Measurements from ENCODE around the gene CTXN1. TPM values are rescaled to one million over a fixed set of nuclear protein-coding genes. Genes with fewer than 3 reads are reported as not detected.
A peak's percentile ranks its signal among the peaks of the same experiment; 100 is the strongest.

Gene CTXN1
- total and polyA plus RNA-seq, 2 donors (not counting 3 experiments of a cell fraction or from before 2014, with no cell fraction given) = 16.0 to 27.6 TPM

GRCh38 chr19:7910321-7911161, 15.4 kb downstream of the CTXN1 start:
- dilution Hi-C loops (cut with MboI; ENCODE audit: extremely low pct_ligation_motif_present, low sequenced_read_pairs) = no loop called here
- Histone ChIP-seq H3K36me3 (ENCODE audit: control insufficient read depth in 2 of 2, extremely low read depth in 1 of 2, insufficient read depth in 2 of 2, low read length in 2 of 2) (peaks cover 0 to 23% of the 10 kb centered on the region in 2 experiments), H3K4me1 (ENCODE audit: control insufficient read depth, extremely low read depth, insufficient read depth, low read length) (no peaks in the 10 kb centered on the region), H3K9ac (replicated peaks; ENCODE audit: extremely low read depth, insufficient read depth, low read length) (no peak overlapping the region), H3K4me3 (replicated peaks in 1 of 3; ENCODE audit: insufficient read depth in 1 of 3, low read depth in 1 of 3, low read length in 3 of 3) (no peak overlapping the region), H3K9me1 (replicated peaks; ENCODE audit: control insufficient read depth, extremely low read depth, insufficient read depth, low read length) (no peaks in the 10 kb centered on the region), H3K4me2 (ENCODE audit: insufficient read depth, low read length) (no peak overlapping the region), H4K20me1 (replicated peaks; ENCODE audit: control insufficient read depth, extremely low read depth, insufficient read depth, low read length) (no peaks in the 10 kb centered on the region), H3K79me2 (ENCODE audit: control insufficient read depth, insufficient read depth, low read length) (peaks cover 12% of the 10 kb centered on the region), H3K9me3 (replicated peaks; ENCODE audit: control insufficient read depth, insufficient read depth, low read length) (no peaks in the 10 kb centered on the region), H3K27me3 (ENCODE audit: control insufficient read depth in 2 of 2, insufficient read depth in 2 of 2, low read length in 2 of 2) (peaks cover under 1 to 4% of the 10 kb centered on the region in 2 experiments), H2AFZ (ENCODE audit: low read depth, low read length) (no peak overlapping the region), H3K27ac (ENCODE audit: insufficient read depth, low read depth, low read length) (no peak overlapping the region)
- intact Hi-C loops (cut with micrococcal nuclease) = no loop called here
- TF ChIP-seq GATA2 (IDR thresholded peaks at IDR 0.05; ENCODE audit: insufficient read depth, insufficient read length, low read depth, low read length) = no peak
- TF ChIP-seq, protein P1, sequence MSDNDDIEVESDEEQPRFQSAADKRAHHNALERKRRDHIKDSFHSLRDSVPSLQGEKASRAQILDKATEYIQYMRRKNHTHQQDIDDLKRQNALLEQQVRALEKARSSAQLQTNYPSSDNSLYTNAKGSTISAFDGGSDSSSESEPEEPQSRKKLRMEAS (IDR thresholded peaks at IDR 0.05; ENCODE audit: insufficient read depth, insufficient read length) = no peak
- no peak for TF ChIP-seq POLR2AphosphoS5 (IDR thresholded peaks at IDR 0.05; ENCODE audit: insufficient read depth, low read depth, low read length)
- TF ChIP-seq JUN (IDR thresholded peaks at IDR 0.05; ENCODE audit: borderline replicate concordance, insufficient read depth, insufficient read length, low read depth) = no peak
- TF ChIP-seq, protein P2, sequence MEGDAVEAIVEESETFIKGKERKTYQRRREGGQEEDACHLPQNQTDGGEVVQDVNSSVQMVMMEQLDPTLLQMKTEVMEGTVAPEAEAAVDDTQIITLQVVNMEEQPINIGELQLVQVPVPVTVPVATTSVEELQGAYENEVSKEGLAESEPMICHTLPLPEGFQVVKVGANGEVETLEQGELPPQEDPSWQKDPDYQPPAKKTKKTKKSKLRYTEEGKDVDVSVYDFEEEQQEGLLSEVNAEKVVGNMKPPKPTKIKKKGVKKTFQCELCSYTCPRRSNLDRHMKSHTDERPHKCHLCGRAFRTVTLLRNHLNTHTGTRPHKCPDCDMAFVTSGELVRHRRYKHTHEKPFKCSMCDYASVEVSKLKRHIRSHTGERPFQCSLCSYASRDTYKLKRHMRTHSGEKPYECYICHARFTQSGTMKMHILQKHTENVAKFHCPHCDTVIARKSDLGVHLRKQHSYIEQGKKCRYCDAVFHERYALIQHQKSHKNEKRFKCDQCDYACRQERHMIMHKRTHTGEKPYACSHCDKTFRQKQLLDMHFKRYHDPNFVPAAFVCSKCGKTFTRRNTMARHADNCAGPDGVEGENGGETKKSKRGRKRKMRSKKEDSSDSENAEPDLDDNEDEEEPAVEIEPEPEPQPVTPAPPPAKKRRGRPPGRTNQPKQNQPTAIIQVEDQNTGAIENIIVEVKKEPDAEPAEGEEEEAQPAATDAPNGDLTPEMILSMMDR (IDR thresholded peaks at IDR 0.05; ENCODE audit: extremely low read depth in 1 of 2, insufficient read depth in 1 of 2, low read depth in 1 of 2, low read length in 2 of 2) = no peak
- TF ChIP-seq POLR2A (IDR thresholded peaks at IDR 0.05; ENCODE audit: low read depth, low read length) = no peak
- TF ChIP-seq MYC (IDR thresholded peaks at IDR 0.05; ENCODE audit: low read depth, low read length) = no peak
- no peak for DNase-seq (ENCODE audit: low read depth, low spot score)
- ChIA-PET CTCF (no interaction called here), POLR2A (no interaction called here)
- FAIRE-seq = no peak
- TSS peak; percentile 2 for BruUV-seq (replicated peaks)
